Stimulated activated CD4-positive, alpha-beta T cell treated with anti-CD3 and anti-CD28 coated beads, TNF-alpha, amount 100 ng/mL, for 24 hours (primary cell): ENCODE data around the gene JAKMIP3.
A peak's percentile ranks its signal among the peaks of the same experiment; 100 is the strongest.

ENCODE experiments used
- DNase-seq, 3 experiments: peaks; one replicate each; pipeline ENCODE4 v3.0.0-alpha.2; 2020; ENCODE audit warnings: low read depth in 3 of 3

Gene JAKMIP3

GRCh38 chr10:132065491-132066105 lies at the start of gene JAKMIP3:
TSS of gene JAKMIP3 (plus strand) at chr10:132065946. CDS start at chr10:132104809, 38,863 bp downstream.
- DNase-seq = no peak

GRCh38 chr10:132016514-132016913 lies 49.2 kb upstream of the JAKMIP3 start:
- DNase-seq = no peak

GRCh38 chr10:132018446-132018845 lies 47.3 kb upstream of the JAKMIP3 start:
- DNase-seq = no peak

- no peak for DNase-seq
Measured at GRCh38 chr10:132019366-132019765, 46.4 kb upstream of the JAKMIP3 start.

- no peak for DNase-seq
Measured at GRCh38 chr10:132020456-132020855, 45.3 kb upstream of the JAKMIP3 start.

- DNase-seq = no peak
Measured at GRCh38 chr10:132021046-132021445, 44.7 kb upstream of the JAKMIP3 start.

GRCh38 chr10:132021504-132022143 lies 44.1 kb upstream of the JAKMIP3 start:
- no peak for DNase-seq

- DNase-seq = no peak
Measured at GRCh38 chr10:132022241-132022640, 43.5 kb upstream of the JAKMIP3 start.

GRCh38 chr10:132023092-132023811 lies 42.5 kb upstream of the JAKMIP3 start:
- peak; percentile 58 to 76 (median 64) for DNase-seq

GRCh38 chr10:132027423-132027983 lies 38.2 kb upstream of the JAKMIP3 start:
- DNase-seq = no peak

GRCh38 chr10:132028706-132029105 lies 37.0 kb upstream of the JAKMIP3 start:
- no peak for DNase-seq

GRCh38 chr10:132030898-132031463 lies 34.8 kb upstream of the JAKMIP3 start:
- no peak for DNase-seq

- DNase-seq = no peak
Measured at GRCh38 chr10:132033632-132034031, 32.1 kb upstream of the JAKMIP3 start.

- DNase-seq = no peak
Measured at GRCh38 chr10:132035476-132035875, 30.3 kb upstream of the JAKMIP3 start.

GRCh38 chr10:132036153-132036886 lies 29.4 kb upstream of the JAKMIP3 start:
- DNase-seq = peak in 1 of 3 experiments; percentile 9

GRCh38 chr10:132036887-132037675 lies 28.7 kb upstream of the JAKMIP3 start:
- DNase-seq = peak in 1 of 3 experiments; percentile 11

- DNase-seq = no peak
Measured at GRCh38 chr10:132037676-132037975, 28.1 kb upstream of the JAKMIP3 start.

GRCh38 chr10:132039371-132039770 lies 26.4 kb upstream of the JAKMIP3 start:
- DNase-seq = no peak

GRCh38 chr10:132040046-132040445 lies 25.7 kb upstream of the JAKMIP3 start:
- no peak for DNase-seq

- no peak for DNase-seq
Measured at GRCh38 chr10:132041340-132041739, 24.4 kb upstream of the JAKMIP3 start.
